Fibroblast of villous mesenchyme (primary cell): Measurements from ENCODE around the gene EPHB2. TPM values are rescaled to one million over a fixed set of nuclear protein-coding genes. Genes with fewer than 3 reads are reported as not detected.
"Not testable (repeated sequence)": the region's sequence is repeated elsewhere in the genome, so short reads cannot be mapped to it uniquely, and the experiment has no call there.

Experiments used
- DNase-seq: peaks from one replicate; pipeline ENCODE4 v3.0.0-alpha.2; 2010; ENCODE audit warnings: low read depth
- H3K4me3 ChIP-seq: 2 replicates; pipeline ENCODE4 v1.5.1; 2011; ENCODE audit warnings: low read depth, mild to moderate bottlenecking, low read length
- total RNA-seq: library from RNA; depleted of rRNA; stranded (reverse); fragments of >200 nt; gene quantifications from 2 replicates; pipeline ENCODE4 v1.2.3, GENCODE V29; 2012
- TF ChIP-seq, protein P1 (sequence below): IDR thresholded peaks from 2 replicates; pipeline ENCODE4 v1.5.1; 2012; ENCODE audit warnings: low read depth, mild to moderate bottlenecking, low read length; ENCODE audit not compliant: insufficient read depth

EPHB2 gene
- total RNA-seq, 1 donor: 4.3 TPM

DNA sequence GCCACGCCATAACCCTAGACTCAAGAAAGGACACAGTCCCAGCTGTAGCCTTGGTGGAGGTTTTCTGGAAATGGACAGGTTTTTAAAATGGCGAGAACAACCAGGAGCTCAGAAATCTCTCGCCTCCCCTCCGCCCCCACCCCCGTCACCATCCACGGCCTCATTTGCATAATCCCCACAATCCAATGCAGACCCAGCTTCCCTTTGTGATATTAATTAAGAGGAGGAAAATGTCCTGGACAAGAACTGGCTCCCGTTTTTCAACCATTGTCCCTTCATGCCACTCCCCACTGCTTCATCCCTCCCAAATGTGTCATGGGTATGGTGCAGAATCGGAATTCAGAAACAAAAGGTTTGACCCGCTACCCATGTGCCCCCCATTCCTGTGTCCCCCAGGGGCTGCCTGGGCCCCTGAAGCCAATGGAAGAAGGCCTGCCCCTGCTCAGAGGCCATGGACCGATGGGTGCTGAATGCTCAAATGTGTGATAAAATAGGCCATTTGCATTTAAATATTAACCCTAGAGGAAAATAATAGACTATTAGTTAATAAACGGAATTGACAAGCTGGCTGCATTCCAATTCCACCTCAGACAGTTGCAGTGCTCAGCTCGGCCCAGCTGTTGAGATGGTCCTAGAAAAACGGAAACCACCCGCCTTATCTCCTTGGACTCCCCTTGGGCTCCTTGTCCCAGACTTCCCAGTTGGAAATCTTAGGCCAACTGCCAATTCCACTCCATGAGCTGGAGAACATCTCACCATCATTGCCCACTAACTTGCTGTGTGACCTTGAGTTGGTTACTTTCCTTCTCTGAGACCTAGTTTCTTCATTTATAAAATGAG lies 10.7 kb upstream of the EPHB2 start:
- H3K4me3 ChIP-seq: no peak overlapping the region
- TF ChIP-seq, protein P1, sequence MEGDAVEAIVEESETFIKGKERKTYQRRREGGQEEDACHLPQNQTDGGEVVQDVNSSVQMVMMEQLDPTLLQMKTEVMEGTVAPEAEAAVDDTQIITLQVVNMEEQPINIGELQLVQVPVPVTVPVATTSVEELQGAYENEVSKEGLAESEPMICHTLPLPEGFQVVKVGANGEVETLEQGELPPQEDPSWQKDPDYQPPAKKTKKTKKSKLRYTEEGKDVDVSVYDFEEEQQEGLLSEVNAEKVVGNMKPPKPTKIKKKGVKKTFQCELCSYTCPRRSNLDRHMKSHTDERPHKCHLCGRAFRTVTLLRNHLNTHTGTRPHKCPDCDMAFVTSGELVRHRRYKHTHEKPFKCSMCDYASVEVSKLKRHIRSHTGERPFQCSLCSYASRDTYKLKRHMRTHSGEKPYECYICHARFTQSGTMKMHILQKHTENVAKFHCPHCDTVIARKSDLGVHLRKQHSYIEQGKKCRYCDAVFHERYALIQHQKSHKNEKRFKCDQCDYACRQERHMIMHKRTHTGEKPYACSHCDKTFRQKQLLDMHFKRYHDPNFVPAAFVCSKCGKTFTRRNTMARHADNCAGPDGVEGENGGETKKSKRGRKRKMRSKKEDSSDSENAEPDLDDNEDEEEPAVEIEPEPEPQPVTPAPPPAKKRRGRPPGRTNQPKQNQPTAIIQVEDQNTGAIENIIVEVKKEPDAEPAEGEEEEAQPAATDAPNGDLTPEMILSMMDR: no peak
- DNase-seq: no peak

- no peak overlapping the region for H3K4me3 ChIP-seq
- TF ChIP-seq, protein P1: no peak
- peak; percentile 8 for DNase-seq
These were observed 8.1 kb upstream of the EPHB2 start for GRCh38 chr1:22702296-22703085.

DNA sequence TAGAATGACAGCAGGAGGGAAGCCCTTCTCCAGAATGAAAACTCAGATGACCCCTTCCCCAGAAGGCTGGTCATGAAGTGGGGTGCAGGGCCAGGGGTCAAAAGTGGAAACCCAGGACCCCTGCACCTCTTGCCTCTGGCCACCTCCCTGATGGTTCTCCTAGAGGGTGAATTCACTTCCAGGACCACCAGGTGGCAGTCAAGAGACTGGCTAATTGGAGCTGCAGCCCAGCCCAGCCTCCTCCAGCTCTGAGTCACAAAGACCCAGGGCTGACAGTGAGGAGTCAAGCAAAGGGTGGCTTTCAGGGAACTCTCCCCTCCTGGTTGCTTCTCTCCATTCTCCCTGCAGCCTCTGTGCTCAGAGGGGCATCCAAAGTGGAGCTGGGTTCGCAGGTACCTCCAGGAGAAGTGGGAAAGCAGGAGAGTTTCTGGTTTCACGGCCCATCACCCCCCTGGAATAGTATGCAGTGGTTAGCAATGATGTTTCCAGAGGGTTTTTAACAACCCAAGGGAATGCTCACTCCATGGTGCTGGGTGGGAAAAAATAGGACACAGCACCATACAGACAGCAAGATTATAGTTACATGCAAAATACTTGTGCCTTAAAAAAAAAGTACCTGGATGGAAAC lies 6.1 kb upstream of the EPHB2 start:
- TF ChIP-seq, protein P1: peak; percentile 96
- peak; percentile 86 for DNase-seq

GRCh38 chr1:22705586-22705985 lies 5.1 kb upstream of the EPHB2 start:
- TF ChIP-seq, protein P1: no peak
- no peak for DNase-seq

More for the DNA sequence above, 6.1 kb upstream of the EPHB2 start:
- H3K4me3 ChIP-seq: no peak overlapping the region

GRCh38 chr1:22706100-22706499 lies 4.5 kb upstream of the EPHB2 start:
- H3K4me3 ChIP-seq, DNase-seq: not testable (repeated sequence)

More at GRCh38 chr1:22705586-22705985, 5.1 kb upstream of the EPHB2 start:
- no peak overlapping the region for H3K4me3 ChIP-seq

GRCh38 chr1:22708777-22709176 lies 1.9 kb upstream of the EPHB2 start:
- no peak overlapping the region for H3K4me3 ChIP-seq
- no peak for DNase-seq
- TF ChIP-seq, protein P1: no peak

DNA sequence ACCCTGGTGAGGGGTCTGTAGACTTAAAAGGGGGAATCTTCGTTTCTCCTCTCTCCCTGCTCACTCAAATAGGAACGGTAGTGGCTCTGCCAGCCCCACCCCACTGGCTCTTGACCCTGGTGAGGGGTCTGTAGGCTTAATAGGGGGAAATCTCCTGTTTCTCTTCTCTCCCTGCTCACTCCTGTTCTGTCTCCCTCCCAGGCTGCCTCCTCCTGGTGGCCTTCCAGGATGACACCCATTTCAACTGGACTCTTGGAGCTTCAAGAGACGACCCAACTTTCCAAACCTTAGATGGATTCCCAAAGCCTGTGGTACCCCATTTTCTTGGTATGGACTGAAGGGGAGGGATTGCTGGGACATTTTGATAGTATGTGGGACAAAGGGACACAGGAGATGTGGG lies 1.4 kb upstream of the EPHB2 start:
- TF ChIP-seq, protein P1: peak; percentile 41
- no peak overlapping the region for H3K4me3 ChIP-seq
- DNase-seq: no peak
